Measurements from ENCODE around the gene SCN1A.

SCN1A gene

DNA sequence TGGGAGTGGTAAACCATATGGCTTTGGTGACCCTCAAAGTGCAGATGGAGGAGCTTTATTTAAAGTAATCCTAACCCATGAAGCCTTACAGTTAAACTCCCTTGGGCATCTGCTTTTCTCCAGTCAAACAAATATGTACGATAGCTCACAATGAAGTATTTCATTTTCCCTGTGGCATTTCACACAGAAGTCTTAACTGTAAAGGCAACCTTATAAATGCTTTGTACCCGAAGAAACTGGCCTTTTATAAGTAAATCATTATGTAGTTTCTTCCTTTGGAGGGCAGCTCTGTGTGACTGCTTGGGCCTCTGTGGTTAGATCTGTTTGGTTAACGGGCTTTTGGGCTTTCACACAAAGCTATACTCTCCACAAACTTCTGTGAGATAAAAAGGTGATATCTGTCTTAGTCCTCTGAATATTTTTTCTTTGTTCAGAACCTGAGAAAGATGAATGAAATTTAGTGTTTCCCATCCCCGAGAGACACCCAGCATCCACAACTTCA is 46.6 kb downstream of the SCN1A start:
- TF ChIP-seq, protein P1, sequence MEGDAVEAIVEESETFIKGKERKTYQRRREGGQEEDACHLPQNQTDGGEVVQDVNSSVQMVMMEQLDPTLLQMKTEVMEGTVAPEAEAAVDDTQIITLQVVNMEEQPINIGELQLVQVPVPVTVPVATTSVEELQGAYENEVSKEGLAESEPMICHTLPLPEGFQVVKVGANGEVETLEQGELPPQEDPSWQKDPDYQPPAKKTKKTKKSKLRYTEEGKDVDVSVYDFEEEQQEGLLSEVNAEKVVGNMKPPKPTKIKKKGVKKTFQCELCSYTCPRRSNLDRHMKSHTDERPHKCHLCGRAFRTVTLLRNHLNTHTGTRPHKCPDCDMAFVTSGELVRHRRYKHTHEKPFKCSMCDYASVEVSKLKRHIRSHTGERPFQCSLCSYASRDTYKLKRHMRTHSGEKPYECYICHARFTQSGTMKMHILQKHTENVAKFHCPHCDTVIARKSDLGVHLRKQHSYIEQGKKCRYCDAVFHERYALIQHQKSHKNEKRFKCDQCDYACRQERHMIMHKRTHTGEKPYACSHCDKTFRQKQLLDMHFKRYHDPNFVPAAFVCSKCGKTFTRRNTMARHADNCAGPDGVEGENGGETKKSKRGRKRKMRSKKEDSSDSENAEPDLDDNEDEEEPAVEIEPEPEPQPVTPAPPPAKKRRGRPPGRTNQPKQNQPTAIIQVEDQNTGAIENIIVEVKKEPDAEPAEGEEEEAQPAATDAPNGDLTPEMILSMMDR (IDR thresholded peaks at IDR 0.05; ENCODE audit: control extremely low read depth, extremely low read depth, low read depth, missing control alignments), result no peak
- ChIA-PET POLR2A (no interaction called here), CTCF (interaction anchor here (1.0 to 2.0 kb wide), 3 partner anchors 11 to 17 kb away, joined by 3 to 5 read pairs (median 3); no protein-coding TSS in a partner anchor)
- no peak for DNase-seq (ENCODE audit: extremely low spot score)

DNA sequence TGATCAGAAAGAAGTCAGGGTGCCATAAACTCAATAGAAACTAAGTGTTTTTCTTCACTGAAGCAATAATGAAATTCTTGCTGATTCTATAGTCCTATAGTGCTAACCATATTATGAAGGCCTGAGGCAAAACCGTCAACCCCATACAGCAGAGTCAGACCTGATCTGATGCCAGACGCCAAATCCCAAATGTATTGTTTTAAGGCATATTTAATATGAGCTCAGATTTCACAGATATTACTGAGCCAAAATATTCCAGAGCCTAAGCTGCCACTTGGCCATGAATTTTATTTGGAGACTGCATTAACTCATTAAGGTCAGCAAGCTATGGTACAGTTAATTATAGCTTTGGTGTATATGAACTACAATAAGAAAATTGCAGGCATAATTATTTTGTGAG is 53.4 kb downstream of the SCN1A start:
- ChIA-PET CTCF (interaction anchor here (0.7 kb wide), 1 partner anchor 13 kb away, joined by 4 read pairs; no protein-coding TSS in a partner anchor), POLR2A (no interaction called here)
- no peak for DNase-seq (ENCODE audit: extremely low spot score)
- TF ChIP-seq, protein P1 (IDR thresholded peaks at IDR 0.05; ENCODE audit: control extremely low read depth, extremely low read depth, low read depth, missing control alignments), result no peak

DNA sequence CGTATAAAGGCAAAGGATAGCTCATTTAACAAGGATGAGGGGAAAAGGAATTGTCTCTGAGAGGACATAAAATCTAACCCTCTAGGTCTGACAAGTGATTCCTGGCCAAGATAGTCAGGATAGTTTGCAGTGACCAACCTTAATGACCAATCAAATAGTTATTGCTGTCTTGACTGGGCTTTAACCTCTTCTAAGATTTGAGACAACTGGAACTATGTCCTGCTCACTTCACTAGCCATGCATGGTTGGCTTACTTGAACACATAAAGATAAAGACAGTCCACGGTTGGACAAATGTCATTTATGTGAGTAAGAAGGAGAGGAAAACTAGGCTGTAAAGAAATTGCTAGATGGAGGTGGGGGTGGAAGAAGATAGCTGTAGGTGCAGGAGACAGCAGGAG is 53.8 kb downstream of the SCN1A start:
- POLR2A ChIA-PET, result no interaction called here
- CTCF ChIA-PET, result no interaction called here
- DNase-seq (ENCODE audit: extremely low spot score), result no peak
- TF ChIP-seq, protein P1 (IDR thresholded peaks at IDR 0.05; ENCODE audit: control extremely low read depth, extremely low read depth, low read depth, missing control alignments), result no peak

DNA sequence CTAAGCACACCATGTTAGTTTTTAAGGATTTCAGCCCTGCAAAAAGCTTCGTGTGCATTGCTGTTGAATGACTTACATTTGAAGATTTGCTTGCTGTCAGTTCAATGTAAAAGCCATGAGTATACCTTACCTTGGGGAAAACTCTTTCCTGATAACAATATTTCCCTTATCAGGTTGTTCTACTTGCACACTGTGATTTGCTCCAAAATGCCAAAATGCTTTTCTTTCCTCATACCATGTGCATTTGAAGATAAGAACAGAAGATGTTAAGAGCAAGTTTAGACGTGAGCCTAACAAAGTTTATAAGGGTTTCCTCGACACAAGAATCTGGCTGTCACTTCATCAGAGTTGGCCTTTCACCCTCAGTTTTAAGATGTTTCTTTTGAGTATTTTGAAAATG is 57.6 kb downstream of the SCN1A start:
- POLR2A ChIA-PET, result no interaction called here
- CTCF ChIA-PET, result no interaction called here
- TF ChIP-seq, protein P1 (IDR thresholded peaks at IDR 0.05; ENCODE audit: control extremely low read depth, extremely low read depth, low read depth, missing control alignments), result no peak
- DNase-seq (ENCODE audit: extremely low spot score), result no peak

DNA sequence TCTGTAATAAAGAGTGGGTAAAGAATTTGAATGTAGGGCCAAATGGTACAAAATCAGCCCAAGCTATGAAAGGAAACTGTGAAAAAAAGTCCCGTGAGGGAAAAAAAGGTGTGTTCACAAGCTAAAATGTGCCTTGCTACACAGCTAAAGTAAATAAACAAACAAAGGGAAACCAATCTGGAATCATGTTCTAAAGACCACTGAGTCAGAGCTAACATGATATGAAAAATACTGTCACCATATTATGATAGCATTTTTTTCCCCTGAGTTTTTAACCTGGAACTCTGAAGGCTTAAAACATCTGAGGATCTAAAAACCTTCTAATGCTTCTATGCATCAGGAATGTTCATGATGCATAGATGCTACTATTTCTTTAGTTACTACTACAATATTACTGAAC is 58.8 kb downstream of the SCN1A start:
- DNase-seq (ENCODE audit: extremely low spot score), result no peak
- CTCF ChIA-PET, result interaction anchor here (1.0 to 3.5 kb wide), 4 partner anchors 8 to 37 kb away, joined by 3 to 15 read pairs (median 4); no protein-coding TSS in a partner anchor
- POLR2A ChIA-PET, result no interaction called here
- TF ChIP-seq, protein P1 (IDR thresholded peaks at IDR 0.05; ENCODE audit: control extremely low read depth, extremely low read depth, low read depth, missing control alignments), result no peak

DNA sequence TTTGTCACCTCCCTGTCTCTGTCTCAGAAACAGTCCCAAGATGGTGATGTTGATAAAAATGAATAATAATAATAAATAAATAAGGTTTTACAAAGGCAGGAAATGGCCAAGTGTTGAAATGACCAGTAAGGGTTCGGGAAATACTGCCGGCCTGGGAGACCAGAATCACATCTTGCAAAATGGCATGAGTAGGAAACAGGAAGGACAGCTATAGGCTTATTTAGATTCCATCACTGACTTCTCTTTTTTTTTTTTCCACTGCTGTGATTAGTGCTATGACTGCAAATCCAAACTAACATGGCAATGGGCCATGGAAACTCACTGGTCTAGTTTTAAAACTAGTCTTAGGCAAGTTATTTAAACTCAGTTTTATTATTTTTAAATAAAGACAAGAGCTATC is 60.6 kb downstream of the SCN1A start:
- no peak for DNase-seq (ENCODE audit: extremely low spot score)
- TF ChIP-seq, protein P1 (IDR thresholded peaks at IDR 0.05; ENCODE audit: control extremely low read depth, extremely low read depth, low read depth, missing control alignments), result no peak
- ChIA-PET POLR2A (no interaction called here), CTCF (interaction anchor here (3.0 to 3.5 kb wide), 2 partner anchors 10 to 61 kb away, joined by 7 to 15 read pairs; partner anchors contain the start of gene SCN1A)
